MCF 10A (cell line): Measurements from ENCODE around the gene LAPTM5. TPM values are rescaled to one million over a fixed set of nuclear protein-coding genes. Genes with fewer than 3 reads are reported as not detected.

Source experiments
- BruUV-seq: library from RNA; stranded (reverse); fragments of 400-500 nt; replicated peaks from 2 replicates; lab custom pipeline; 2021; lab: Mats Ljungman, UMichigan
- CTCF ChIA-PET: fragments of 300-600 bp; sonication (Branson Sonifier 250); formaldehyde crosslinking; extraction: SDS; loops from one replicate; lab custom pipeline; 2021; ENCODE audit warnings: antibody characterized with exemption, inconsistent platforms; lab: Yijun Ruan, JAX
- POLR2A ChIA-PET: fragments of 300-600, 350-650 bp; sonication (Branson Sonifier 250); formaldehyde crosslinking; extraction: SDS; loops from one replicate; lab custom pipeline; 2020; ENCODE audit warnings: antibody characterized with exemption, inconsistent platforms; lab: Yijun Ruan, JAX
- DNase-seq: peaks from one replicate; pipeline ENCODE4 v3.0.0-alpha.2; 2018; ENCODE audit not compliant: unreplicated experiment
- H3K27ac Mint-ChIP-seq: one replicate; pipeline ENCODE4 v1.8.0; 2022; ENCODE audit warnings: mild to moderate bottlenecking, low read depth, mixed read lengths; ENCODE audit not compliant: unreplicated experiment
- H3K27me3 Mint-ChIP-seq: one replicate; pipeline ENCODE4 v1.8.0; 2022; ENCODE audit warnings: mixed read lengths; ENCODE audit not compliant: insufficient read depth, unreplicated experiment
- H3K36me3 Mint-ChIP-seq: one replicate; pipeline ENCODE4 v1.8.0; 2022; ENCODE audit warnings: mild to moderate bottlenecking, moderate library complexity, mixed read lengths; ENCODE audit not compliant: insufficient read depth, unreplicated experiment
- H3K4me1 Mint-ChIP-seq: one replicate; pipeline ENCODE4 v1.8.0; 2022; ENCODE audit warnings: mixed read lengths; ENCODE audit not compliant: insufficient read depth, unreplicated experiment
- H3K4me3 Mint-ChIP-seq: one replicate; pipeline ENCODE4 v1.8.0; 2022; ENCODE audit warnings: mild to moderate bottlenecking, moderate library complexity, mixed read lengths; ENCODE audit not compliant: unreplicated experiment
- H3K9me3 Mint-ChIP-seq: one replicate; pipeline ENCODE4 v1.8.0; 2022; ENCODE audit warnings: mixed read lengths; ENCODE audit not compliant: unreplicated experiment
- CTCF ChIP-seq: fragments of 200-600 bp; IDR thresholded peaks from one replicate; pipeline ENCODE4 v1.8.0; 2022; ENCODE audit warnings: antibody characterized with exemption, mild to moderate bottlenecking; ENCODE audit not compliant: unreplicated experiment
- intact Hi-C: fragments of 100-400 bp; cut with micrococcal nuclease; formaldehyde crosslinking; loops from 2 replicates; pipeline ENCODE4 v1.14.1; 2022
- total RNA-seq: library from RNA; stranded (reverse); gene quantifications from 2 replicates; pipeline ENCODE4 v1.2.3, GENCODE V29; 2022

LAPTM5 gene
- total RNA-seq, 1 experiment from 2014 or later: 15.9 TPM

- Mint-ChIP-seq H3K36me3 (no peaks in the 10 kb centered on the region), H3K4me1 (no peaks in the 10 kb centered on the region), H3K27ac (no peak overlapping the region), H3K27me3 (no peaks in the 10 kb centered on the region), H3K9me3 (no peaks in the 10 kb centered on the region), H3K4me3 (no peak overlapping the region)
- ChIA-PET CTCF (interaction anchor here (0.7 to 1.0 kb wide), 2 partner anchors 86 to 320 kb away, joined by 3 to 4 read pairs; no protein-coding TSS in a partner anchor), POLR2A (no interaction called here)
- peak; percentile 84 for DNase-seq
- BruUV-seq: no TSS peak
- intact Hi-C loops: loop anchor here (10.0 kb wide), 2 partner anchors 906 to 1816 kb away; no protein-coding TSS in a partner anchor
- TF ChIP-seq CTCF: no peak
Measured at GRCh38 chr1:30700528-30701257, 56.9 kb downstream of the LAPTM5 start.

- Mint-ChIP-seq H3K27ac (no peak overlapping the region), H3K27me3 (no peaks in the 10 kb centered on the region), H3K4me1 (no peaks in the 10 kb centered on the region), H3K9me3 (no peaks in the 10 kb centered on the region), H3K36me3 (no peaks in the 10 kb centered on the region), H3K4me3 (no peak overlapping the region)
- intact Hi-C loops: loop anchor here (10.0 kb wide), 2 partner anchors 905 to 1815 kb away; no protein-coding TSS in a partner anchor
- no peak for DNase-seq
- no TSS peak for BruUV-seq
- ChIA-PET POLR2A (no interaction called here), CTCF (interaction anchor here (0.7 kb wide), 1 partner anchor 218 kb away, joined by 3 read pairs; no protein-coding TSS in a partner anchor)
- no peak for TF ChIP-seq CTCF
Measured at GRCh38 chr1:30699762-30700161, 57.8 kb downstream of the LAPTM5 start.

- no peaks in the 10 kb centered on the region for H3K9me3 Mint-ChIP-seq
- no peak for TF ChIP-seq CTCF
- intact Hi-C loops: no loop called here
- CTCF ChIA-PET: interaction anchor here (0.5 to 1.4 kb wide), 3 partner anchors 9 to 1382 kb away, joined by 3 to 7 read pairs (median 3); no protein-coding TSS in a partner anchor
- no peak overlapping the region for H3K4me3 Mint-ChIP-seq
- H3K27me3 Mint-ChIP-seq: no peaks in the 10 kb centered on the region
- H3K4me1 Mint-ChIP-seq: no peaks in the 10 kb centered on the region
- peak overlapping the region; percentile 10 for H3K27ac Mint-ChIP-seq
- no peak for DNase-seq
- POLR2A ChIA-PET: no interaction called here
- BruUV-seq: no TSS peak
- no peaks in the 10 kb centered on the region for H3K36me3 Mint-ChIP-seq
Measured at GRCh38 chr1:30698401-30698981, 59.1 kb downstream of the LAPTM5 start.
